Stimulated activated naive B cell treated with anti-CD40 and anti-IgM and Interleukin-4, amounts not matched to agents 10 μg/mL and 1 μg/mL and 100 μg/mL, for 72 hours (primary cell): Measurements from ENCODE around the gene IPCEF1.
"Not testable (repeated sequence)": the region's sequence is repeated elsewhere in the genome, so short reads cannot be mapped to it uniquely, and the experiment has no call there.

Experiments
- ATAC-seq, 2 donors: fragments of 150-1000 bp; cut with Tn5 transposase; replicated peaks; 2 replicates each; pipeline ENCODE4 v1.10.0; 2021; ENCODE audit warnings: moderate library complexity in 1 of 2
- DNase-seq: peaks from one replicate; pipeline ENCODE4 v3.0.0; 2021
- H3K27ac Mint-ChIP-seq: one replicate; pipeline ENCODE4 v1.8.0; 2022; ENCODE audit warnings: mild to moderate bottlenecking, mixed read lengths
- H3K27me3 Mint-ChIP-seq, 2 donors: one replicate each; pipeline ENCODE4 v1.8.0; 2022; ENCODE audit warnings: mixed read lengths in 2 of 2
- H3K36me3 Mint-ChIP-seq, 2 donors: one replicate each; pipeline ENCODE4 v1.8.0; 2022; ENCODE audit warnings: mixed read lengths in 2 of 2, mild to moderate bottlenecking in 1 of 2
- H3K4me1 Mint-ChIP-seq, 2 donors: one replicate each; pipeline ENCODE4 v1.8.0; 2022; ENCODE audit warnings: mixed read lengths in 2 of 2, mild to moderate bottlenecking in 1 of 2
- H3K4me3 Mint-ChIP-seq, 2 donors: one replicate each; pipeline ENCODE4 v1.8.0; 2022; ENCODE audit warnings: mild to moderate bottlenecking in 2 of 2, mixed read lengths in 2 of 2, moderate library complexity in 1 of 2
- H3K9me3 Mint-ChIP-seq, 2 donors: one replicate each; pipeline ENCODE4 v1.8.0; 2022; ENCODE audit warnings: mixed read lengths in 2 of 2, mild to moderate bottlenecking in 1 of 2

IPCEF1 gene

GRCh38 chr6:154209555-154209954 lies 147.0 kb downstream of the IPCEF1 start:
- ATAC-seq (no peak), DNase-seq (no peak)
- Mint-ChIP-seq H3K4me3 (no peak overlapping the region), H3K27ac (no peak overlapping the region), H3K9me3 (no peaks in the 10 kb centered on the region), H3K36me3 (no peaks in the 10 kb centered on the region), H3K4me1 (no peaks in the 10 kb centered on the region), H3K27me3 (no peaks in the 10 kb centered on the region)

DNA sequence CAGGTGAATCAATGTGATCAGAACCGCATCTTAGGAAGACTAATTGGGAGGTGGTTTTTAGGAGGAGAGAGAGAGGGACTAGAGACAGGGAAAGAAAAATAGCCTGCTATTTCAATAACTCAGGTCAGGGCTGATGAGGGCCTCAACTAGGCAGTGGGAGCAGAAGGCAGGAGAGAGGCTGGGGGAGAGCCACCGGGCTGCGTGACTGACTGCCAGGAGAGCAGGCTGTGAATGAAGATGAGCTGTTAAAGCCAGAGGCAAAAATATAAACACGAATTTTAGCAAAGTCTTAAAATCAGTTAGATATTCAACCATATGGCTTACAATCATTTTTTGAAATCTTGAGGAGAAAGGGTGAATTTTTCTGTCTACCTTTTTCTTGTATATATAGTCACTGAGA lies 149.6 kb downstream of the IPCEF1 start:
- no peak overlapping the region for H3K4me3 Mint-ChIP-seq
- H3K9me3 Mint-ChIP-seq, result no peaks in the 10 kb centered on the region
- H3K27me3 Mint-ChIP-seq, result no peaks in the 10 kb centered on the region
- no peaks in the 10 kb centered on the region for H3K36me3 Mint-ChIP-seq
- DNase-seq (no peak), ATAC-seq (no peak)
- no peak overlapping the region for H3K27ac Mint-ChIP-seq
- H3K4me1 Mint-ChIP-seq, result peaks cover 0 to 7% of the 10 kb centered on the region in 2 donors

- H3K27ac Mint-ChIP-seq, result no peak overlapping the region
- no peaks in the 10 kb centered on the region for H3K36me3 Mint-ChIP-seq
- H3K9me3 Mint-ChIP-seq, result peaks cover 0 to 2% of the 10 kb centered on the region in 2 donors
- no peak for DNase-seq
- H3K4me3 Mint-ChIP-seq, result no peak overlapping the region
- ATAC-seq, result no peak
- peaks cover 0 to 4% of the 10 kb centered on the region in 2 donors for H3K27me3 Mint-ChIP-seq
- peaks cover 0 to 7% of the 10 kb centered on the region in 2 donors for H3K4me1 Mint-ChIP-seq
Observed at GRCh38 chr6:154206141-154206540, 150.5 kb downstream of the IPCEF1 start.

DNA sequence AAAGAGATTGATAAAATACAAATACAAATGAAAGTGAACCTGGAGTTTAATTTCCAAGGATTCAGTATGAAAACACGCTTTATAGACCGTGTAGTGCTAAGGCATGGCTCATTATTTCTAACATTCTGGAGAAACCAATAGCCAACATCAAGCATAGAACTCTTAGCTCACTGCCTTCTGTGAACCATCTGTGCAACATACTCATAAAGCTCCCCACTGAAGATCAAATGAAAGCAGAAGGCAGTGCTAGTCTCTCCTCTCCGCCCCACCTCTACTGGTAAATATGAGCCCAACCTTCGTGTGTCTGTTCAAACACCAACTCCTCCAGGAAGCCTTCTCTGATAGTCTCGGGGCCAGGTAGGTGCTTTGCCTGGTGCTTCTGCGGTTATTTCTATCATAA lies 153.6 kb downstream of the IPCEF1 start:
- Mint-ChIP-seq H3K4me1 (peaks cover 0 to 7% of the 10 kb centered on the region in 2 donors), H3K9me3 (peaks cover 0 to 2% of the 10 kb centered on the region in 2 donors)

DNA sequence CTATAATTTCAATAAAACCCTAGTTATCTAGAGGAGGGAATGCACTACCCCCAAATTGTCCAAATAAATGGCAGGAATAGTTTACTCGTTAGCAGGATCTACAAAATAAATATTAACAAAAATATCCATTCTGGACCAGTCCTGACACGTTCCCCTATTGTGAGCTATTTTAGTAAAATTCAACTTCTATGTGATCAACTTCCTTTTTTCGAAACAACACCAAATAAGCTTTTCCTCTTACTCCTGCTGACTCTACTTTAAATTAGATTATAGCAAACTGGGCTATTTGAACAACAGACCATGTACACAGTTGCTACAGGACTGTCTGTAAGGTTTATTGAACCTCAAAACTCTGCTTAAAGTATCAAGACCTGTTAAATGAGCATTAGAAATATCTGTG lies 154.3 kb downstream of the IPCEF1 start:
- no peak for ATAC-seq
- H3K4me3 Mint-ChIP-seq, result no peak overlapping the region
- H3K9me3 Mint-ChIP-seq, result peaks cover 0 to 2% of the 10 kb centered on the region in 2 donors
- no peak for DNase-seq
- peaks cover 0 to 4% of the 10 kb centered on the region in 2 donors for H3K27me3 Mint-ChIP-seq
- no peak overlapping the region for H3K27ac Mint-ChIP-seq
- H3K4me1 Mint-ChIP-seq, result peaks cover 0 to 7% of the 10 kb centered on the region in 2 donors
- no peaks in the 10 kb centered on the region for H3K36me3 Mint-ChIP-seq

More for the DNA sequence above, 153.6 kb downstream of the IPCEF1 start:
- H3K27me3 Mint-ChIP-seq, result peaks cover 0 to 4% of the 10 kb centered on the region in 2 donors
- no peaks in the 10 kb centered on the region for H3K36me3 Mint-ChIP-seq
- H3K27ac Mint-ChIP-seq, result no peak overlapping the region
- no peak overlapping the region for H3K4me3 Mint-ChIP-seq
- ATAC-seq, result no peak
- no peak for DNase-seq

DNA sequence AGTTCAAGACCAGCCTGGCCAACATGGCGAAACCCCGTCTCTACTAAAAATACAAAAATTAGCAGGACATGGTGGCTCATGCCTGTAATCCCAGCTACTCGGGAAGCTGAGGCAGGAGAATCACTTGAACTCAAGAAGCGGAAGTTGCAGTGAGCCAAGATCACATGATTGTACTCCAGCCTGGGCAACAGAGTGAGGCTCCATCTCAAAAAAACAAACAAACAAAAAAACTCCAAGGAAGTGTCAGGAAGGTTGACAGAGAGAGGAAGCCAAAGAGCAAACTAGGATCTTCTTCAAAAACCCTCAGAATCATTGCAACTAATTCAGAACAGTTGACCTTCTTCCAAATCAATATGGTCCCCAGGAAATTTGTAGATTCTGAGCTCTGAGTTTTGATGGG lies 154.9 kb downstream of the IPCEF1 start:
- not testable (repeated sequence) for H3K4me1 Mint-ChIP-seq, H3K27me3 Mint-ChIP-seq, DNase-seq, H3K9me3 Mint-ChIP-seq, H3K27ac Mint-ChIP-seq, ATAC-seq, H3K4me3 Mint-ChIP-seq, H3K36me3 Mint-ChIP-seq

- DNase-seq (no peak), ATAC-seq (no peak)
- H3K9me3 Mint-ChIP-seq, result peaks cover 4% of the 10 kb centered on the region in 2 donors
- no peak overlapping the region for H3K27ac Mint-ChIP-seq
- no peak overlapping the region for H3K4me3 Mint-ChIP-seq
- H3K27me3 Mint-ChIP-seq, result peaks cover 0 to 4% of the 10 kb centered on the region in 2 donors
- no peaks in the 10 kb centered on the region for H3K36me3 Mint-ChIP-seq
- H3K4me1 Mint-ChIP-seq, result peaks cover 0 to 2% of the 10 kb centered on the region in 2 donors
Observed at GRCh38 chr6:154197196-154197860, 159.3 kb downstream of the IPCEF1 start.

DNA sequence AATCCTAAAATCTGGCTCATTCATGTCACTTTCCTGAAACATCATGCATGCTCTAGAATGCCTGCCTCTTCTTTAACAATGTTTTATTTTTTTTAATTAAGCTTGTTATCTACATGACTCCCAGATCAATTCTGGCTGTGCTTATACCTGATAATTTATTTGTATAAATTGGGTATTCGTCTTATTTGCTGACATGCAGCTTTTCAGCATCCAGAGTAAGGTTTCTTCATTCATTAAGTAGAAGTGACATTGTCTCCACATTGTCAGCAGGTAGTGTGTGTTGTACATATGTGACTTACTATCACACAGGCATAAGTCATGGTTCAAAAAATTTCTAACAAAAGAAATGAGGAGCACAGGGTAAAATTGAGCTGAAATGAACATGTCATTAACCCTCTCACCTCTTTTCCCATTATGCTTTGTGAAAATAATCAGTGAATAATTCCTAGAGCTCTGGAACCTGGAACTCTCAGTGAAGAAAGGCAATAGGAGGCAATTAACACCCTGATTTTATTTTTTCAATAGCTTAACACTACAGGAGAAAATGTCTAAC lies 160.2 kb downstream of the IPCEF1 start:
- Mint-ChIP-seq H3K27ac (no peak overlapping the region), H3K4me1 (no peaks in the 10 kb centered on the region), H3K27me3 (peaks cover 0 to 2% of the 10 kb centered on the region in 2 donors), H3K36me3 (no peaks in the 10 kb centered on the region), H3K9me3 (peaks cover 2 to 4% of the 10 kb centered on the region in 2 donors), H3K4me3 (no peak overlapping the region)
- DNase-seq (no peak), ATAC-seq (no peak)

DNA sequence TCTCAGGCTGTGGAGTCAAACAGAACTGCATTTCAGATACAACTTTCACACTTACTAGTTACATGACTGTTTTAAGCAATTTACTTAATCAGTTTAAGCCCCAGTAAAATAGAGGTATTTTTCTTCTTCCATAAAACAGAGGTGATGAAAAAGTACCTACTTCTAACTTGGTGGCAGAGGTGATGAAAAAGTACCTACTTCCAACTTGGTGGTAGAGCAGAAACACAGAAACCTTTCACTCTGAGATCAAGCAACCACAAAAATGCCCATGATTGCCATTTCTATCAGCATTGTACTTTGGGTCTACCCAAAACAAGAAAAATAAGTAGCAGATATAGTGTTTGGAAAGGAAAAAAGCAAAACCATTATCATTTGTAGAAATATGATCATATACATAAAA lies 168.9 kb downstream of the IPCEF1 start:
- no peak for ATAC-seq
- Mint-ChIP-seq H3K36me3 (no peaks in the 10 kb centered on the region), H3K4me3 (no peak overlapping the region)

DNA sequence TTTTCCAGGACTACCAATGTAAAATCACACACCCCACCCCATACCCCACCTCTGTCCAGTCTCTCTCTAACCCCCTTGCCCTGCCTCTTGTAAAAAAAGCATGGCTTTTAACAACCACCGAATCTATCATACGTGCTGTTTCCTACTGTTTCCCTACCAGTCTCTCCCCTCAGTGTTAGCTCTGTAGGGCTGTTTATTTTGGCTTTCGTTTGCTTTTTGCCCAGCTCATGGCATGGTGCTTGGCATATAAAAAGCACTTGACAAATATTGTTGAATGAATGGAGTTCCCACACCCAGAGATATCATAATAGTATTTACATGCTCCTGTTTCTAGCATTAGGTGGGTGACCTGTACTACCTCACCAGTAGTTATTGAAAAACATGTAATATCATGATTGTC lies 169.4 kb downstream of the IPCEF1 start:
- Mint-ChIP-seq H3K27me3 (no peaks in the 10 kb centered on the region), H3K36me3 (no peaks in the 10 kb centered on the region), H3K27ac (no peak overlapping the region), H3K4me1 (no peaks in the 10 kb centered on the region), H3K4me3 (no peak overlapping the region), H3K9me3 (peaks cover 0 to 3% of the 10 kb centered on the region in 2 donors)
- no peak for ATAC-seq
- DNase-seq, result no peak

More for the DNA sequence above, 168.9 kb downstream of the IPCEF1 start:
- H3K4me1 Mint-ChIP-seq, result no peaks in the 10 kb centered on the region
- no peak overlapping the region for H3K27ac Mint-ChIP-seq
- peaks cover under 1 to 2% of the 10 kb centered on the region in 2 donors for H3K9me3 Mint-ChIP-seq
- no peak for DNase-seq
- H3K27me3 Mint-ChIP-seq, result no peaks in the 10 kb centered on the region

GRCh38 chr6:154179434-154179833 lies 177.2 kb downstream of the IPCEF1 start:
- no peak for ATAC-seq
- no peak overlapping the region for H3K4me3 Mint-ChIP-seq
- H3K27me3 Mint-ChIP-seq, result peaks cover 0 to 3% of the 10 kb centered on the region in 2 donors
- H3K4me1 Mint-ChIP-seq, result no peaks in the 10 kb centered on the region
- no peak for DNase-seq
- no peak overlapping the region for H3K27ac Mint-ChIP-seq
- H3K36me3 Mint-ChIP-seq, result no peaks in the 10 kb centered on the region
- H3K9me3 Mint-ChIP-seq, result peaks cover 9 to 10% of the 10 kb centered on the region in 2 donors

DNA sequence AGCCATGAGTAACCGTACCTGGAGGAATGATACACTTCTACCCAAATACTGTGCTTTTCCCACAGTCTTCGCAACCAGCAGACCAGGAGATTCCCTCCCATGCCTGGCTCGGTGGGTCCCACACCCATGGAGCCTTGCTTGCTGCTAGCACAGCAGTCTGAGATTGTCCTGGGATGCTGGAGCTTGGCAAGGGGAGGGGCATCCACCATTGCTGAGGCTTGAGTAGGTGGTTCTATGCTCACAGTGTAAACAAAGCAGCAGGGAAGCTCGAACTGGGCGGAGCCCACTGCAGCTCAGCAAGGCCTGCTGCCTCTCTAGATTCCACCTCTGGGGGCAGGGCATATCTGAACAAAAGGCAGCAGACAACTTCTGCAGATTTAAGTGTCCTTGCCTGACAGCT lies 184.2 kb downstream of the IPCEF1 start:
- H3K9me3 Mint-ChIP-seq, result peaks cover 14% of the 10 kb centered on the region in 2 donors
- H3K27ac Mint-ChIP-seq, H3K4me1 Mint-ChIP-seq, ATAC-seq, H3K4me3 Mint-ChIP-seq, DNase-seq, H3K27me3 Mint-ChIP-seq, H3K36me3 Mint-ChIP-seq: not testable (repeated sequence)

GRCh38 chr6:154170106-154170505 lies 186.5 kb downstream of the IPCEF1 start:
- peaks cover 0 to 5% of the 10 kb centered on the region in 2 donors for H3K4me1 Mint-ChIP-seq
- H3K9me3 Mint-ChIP-seq, result peaks cover 9 to 13% of the 10 kb centered on the region in 2 donors
- H3K27me3 Mint-ChIP-seq, result peaks cover 0 to 2% of the 10 kb centered on the region in 2 donors
- no peak overlapping the region for H3K4me3 Mint-ChIP-seq
- H3K36me3 Mint-ChIP-seq, result peaks cover 0 to 1% of the 10 kb centered on the region in 2 donors
- H3K27ac Mint-ChIP-seq, result no peak overlapping the region
- DNase-seq, result no peak
- no peak for ATAC-seq

- Mint-ChIP-seq H3K4me3 (no peak overlapping the region), H3K9me3 (peaks cover 8 to 9% of the 10 kb centered on the region in 2 donors), H3K4me1 (peaks cover 0 to 5% of the 10 kb centered on the region in 2 donors), H3K27me3 (no peaks in the 10 kb centered on the region), H3K36me3 (peaks cover 0 to 1% of the 10 kb centered on the region in 2 donors), H3K27ac (no peak overlapping the region)
- peak; percentile 25 to 29 for ATAC-seq
- DNase-seq, result no peak
Observed at GRCh38 chr6:154169193-154169847, 187.3 kb downstream of the IPCEF1 start.

DNA sequence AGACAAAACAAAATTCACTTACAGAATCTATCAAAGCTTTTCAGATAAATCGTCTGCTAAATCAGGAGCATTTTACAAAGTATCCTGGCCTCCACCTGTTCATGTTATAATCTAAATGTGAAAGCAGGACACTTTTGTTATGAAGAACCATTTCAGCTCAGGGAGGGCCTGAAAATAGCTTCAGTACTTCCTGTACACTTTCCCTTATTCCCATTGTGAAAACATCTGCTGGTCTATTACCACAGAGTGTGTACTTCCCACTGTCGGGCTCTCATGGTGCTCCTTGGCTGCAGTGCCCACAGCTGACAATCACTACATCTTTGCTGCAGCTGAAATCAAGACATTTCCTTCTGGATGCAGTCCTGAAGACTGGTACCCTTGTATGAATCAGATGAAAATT lies 189.5 kb downstream of the IPCEF1 start:
- peaks cover 0 to 2% of the 10 kb centered on the region in 2 donors for H3K9me3 Mint-ChIP-seq
- H3K4me1 Mint-ChIP-seq, result peaks cover 0 to 5% of the 10 kb centered on the region in 2 donors
- no peak for DNase-seq
- H3K27me3 Mint-ChIP-seq, result no peaks in the 10 kb centered on the region
- H3K27ac Mint-ChIP-seq, result no peak overlapping the region
- no peaks in the 10 kb centered on the region for H3K36me3 Mint-ChIP-seq
- no peak for ATAC-seq
- H3K4me3 Mint-ChIP-seq, result no peak overlapping the region
